GM12878 (cell line): ENCODE data around the gene CXADR. TPM values are rescaled to one million over a fixed set of nuclear protein-coding genes. Genes with fewer than 3 reads are reported as not detected.
"Not testable (repeated sequence)": the region's sequence is repeated elsewhere in the genome, so short reads cannot be mapped to it uniquely, and the experiment has no call there.

ENCODE experiments used
- ATAC-seq: fragments of 200-7000 bp; cut with Tn5 transposase; 3 replicates; pipeline ENCODE4 v1.9.1; 2020; ENCODE audit warnings: mild to moderate bottlenecking, moderate library complexity
- BruUV-seq: library from RNA; stranded (reverse); fragments of 400-500 nt; replicated peaks from 2 replicates; lab custom pipeline; 2021; lab: Mats Ljungman, UMichigan
- CTCF ChIA-PET: fragments of 300-600 bp; sonication (Branson Sonifier 250); formaldehyde crosslinking; extraction: SDS; loops from one replicate; lab custom pipeline; 2021; ENCODE audit warnings: inconsistent platforms; lab: Yijun Ruan, JAX
- POLR2A ChIA-PET: fragments of 350-600 bp; formaldehyde crosslinking; extraction: SDS; loops from one replicate; lab custom pipeline; 2021; ENCODE audit warnings: inconsistent platforms; lab: Charles Lee
- RAD21 ChIA-PET: fragments of 300-600 bp; sonication (Branson Sonifier 250); formaldehyde crosslinking; loops from one replicate; lab custom pipeline; 2023; ENCODE audit warnings: antibody characterized with exemption; ENCODE audit not compliant: unreplicated experiment; lab: Charles Lee
- SMC1A ChIA-PET: fragments of 300-600 bp; sonication (Branson Sonifier 250); formaldehyde crosslinking; loops from one replicate; lab custom pipeline; 2023; ENCODE audit not compliant: unreplicated experiment, uncharacterized antibody; lab: Charles Lee
- DNase-seq: peaks from one replicate; pipeline ENCODE4 v3.0.0-alpha.2; 2011; ENCODE audit warnings: low read depth, low spot score
- FAIRE-seq: peaks from 3 replicates; lab custom pipeline; 2011; peaks lifted over from hg19 to GRCh38; lab: Jason Lieb, UNC
- H2AFZ ChIP-seq: 2 replicates; pipeline ENCODE4 v1.6.0; 2011; ENCODE audit warnings: low read depth, low read length, control low read depth; ENCODE audit not compliant: control insufficient read depth
- H3K27ac ChIP-seq: 2 replicates; pipeline ENCODE4 v1.5.1; 2011; ENCODE audit warnings: control low read depth; ENCODE audit not compliant: control insufficient read depth, insufficient read depth
- H3K27me3 ChIP-seq, 2 experiments: replicated peaks in 1 of 2; 2 replicates each; pipeline versions ENCODE4 v1.6.0 to v1.6.1; 2011; ENCODE audit warnings: low read length in 1 of 2; ENCODE audit not compliant: control insufficient read depth in 2 of 2, insufficient read depth in 2 of 2
- H3K36me3 ChIP-seq, 2 experiments: 2 replicates each; pipeline ENCODE4 v1.5.1; 2011; ENCODE audit warnings: low read length in 1 of 2; ENCODE audit not compliant: control insufficient read depth in 2 of 2, insufficient read depth in 2 of 2
- H3K4me1 ChIP-seq: 2 replicates; pipeline ENCODE4 v1.6.1; 2011; ENCODE audit warnings: mild to moderate bottlenecking, low read length, moderate library complexity, mixed read lengths; ENCODE audit not compliant: control insufficient read depth, insufficient read depth
- H3K4me2 ChIP-seq: 2 replicates; pipeline ENCODE4 v1.6.0; 2011; ENCODE audit warnings: control low read depth; ENCODE audit not compliant: control insufficient read depth, insufficient read depth
- H3K4me3 ChIP-seq: fragments of 200-600 bp; sonication (generic); 2 replicates; pipeline ENCODE4 v1.5.1; 2016
- H3K79me2 ChIP-seq: 2 replicates; pipeline ENCODE4 v1.6.0; 2011; ENCODE audit warnings: low read length; ENCODE audit not compliant: control insufficient read depth, insufficient read depth
- H3K9ac ChIP-seq: 2 replicates; pipeline ENCODE4 v1.8.0; 2011; ENCODE audit warnings: low read length, control low read depth, mixed read lengths; ENCODE audit not compliant: control insufficient read depth, insufficient read depth
- H3K9me3 ChIP-seq: replicated peaks from 3 replicates; pipeline ENCODE4 v1.5.1; 2011; ENCODE audit warnings: mild to moderate bottlenecking, low read length; ENCODE audit not compliant: control insufficient read depth, insufficient read depth
- H4K20me1 ChIP-seq: 2 replicates; pipeline ENCODE4 v1.6.0; 2011; ENCODE audit not compliant: control insufficient read depth, insufficient read depth
- CEBPB ChIP-seq, 2 experiments: fragments of 150-350 bp in 1 of 2; IDR thresholded peaks; 2 replicates each; pipeline ENCODE4 v1.6.1; 2012 to 2014; ENCODE audit warnings: low read depth in 2 of 2, low read length in 2 of 2, borderline replicate concordance in 1 of 2, inconsistent platforms in 1 of 2
- SPI1 ChIP-seq: IDR thresholded peaks from 2 replicates; pipeline ENCODE4 v1.6.1; 2011; ENCODE audit warnings: low read depth, mild to moderate bottlenecking, low read length, moderate library complexity, borderline replicate concordance; ENCODE audit not compliant: insufficient read depth
- WGBS: methylation state at CpG from one replicate; pipeline ENCODE4 v1.1.6; 2016; ENCODE audit warnings: low lambda C conversion rate; ENCODE audit not compliant: insufficient replicate concordance, insufficient coverage; ENCODE audit errors: missing lambda C conversion rate; 5-methylcytosine and 5-hydroxymethylcytosine counted together
- in situ Hi-C: fragments of 300-500 bp; cut with MboI; formaldehyde crosslinking; loops from 9 replicates; pipeline ENCODE4 v1.14.3; 2018; ENCODE audit warnings: mixed read lengths
- intact Hi-C: fragments of 100-400 bp; cut with micrococcal nuclease; formaldehyde crosslinking; loops from one replicate; pipeline ENCODE4 v1.14.2; 2022; ENCODE audit not compliant: unreplicated experiment
- polyA plus RNA-seq, 11 experiments: library from polyadenylated mRNA; depleted of rRNA in 4 of 11; unstranded in 6 of 11; stranded (reverse) in 5 of 11; fragments of >200 nt; fragmentation: Nextera tagmentation in 4 of 11; fragmentation: Illumina TruSeq in 1 of 11; extraction: Ambion mirVana in 4 of 11; extraction: Trizol in 1 of 11; gene quantifications; 1 replicate in 1 of 11; 2 replicates in 10 of 11; pipeline versions ENCODE4 v1.2.1 to v1.2.3, GENCODE V29; 2011 to 2016; ENCODE audit warnings: inconsistent platforms in 2 of 11, missing spikeins in 2 of 11, low read depth in 1 of 11
- total RNA-seq, 4 experiments: library from RNA; depleted of rRNA in 3 of 4; stranded (reverse); fragments of >200 nt in 3 of 4; fragmentation: Illumina TruSeq in 1 of 4; extraction: Trizol in 1 of 4; gene quantifications; 2 replicates each; pipeline versions ENCODE4 v1.2.1 to v1.2.3, GENCODE V29; 2013 to 2021

CXADR gene
- total and polyA plus RNA-seq, 10 of the 15 experiments (the other 5 are each of a cell fraction or from before 2014, with no cell fraction given), result 0.01 to 0.64 (median 0.13) TPM

DNA sequence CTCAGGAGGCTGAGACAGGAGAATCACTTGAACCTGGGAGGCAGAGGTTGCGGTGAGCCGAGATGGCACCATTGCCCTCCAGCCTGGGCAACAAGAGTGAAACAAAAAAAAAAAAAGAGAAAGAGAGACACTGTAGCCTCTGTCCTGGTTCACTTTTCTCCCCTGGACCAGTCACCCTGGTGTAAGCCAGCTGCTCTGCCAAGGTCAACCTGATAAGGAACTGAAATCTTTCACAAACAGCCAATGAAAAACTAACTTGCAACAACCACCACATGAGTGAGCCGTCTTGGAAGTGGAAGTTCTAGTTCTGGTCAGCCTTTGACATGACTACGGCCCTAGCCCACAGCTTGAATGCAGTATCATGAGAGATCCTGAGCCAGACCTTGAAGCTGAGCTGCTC is 36.8 kb upstream of the CXADR start:
- SMC1A ChIA-PET, result no interaction called here
- no peaks in the 10 kb centered on the region for H3K79me2 ChIP-seq
- BruUV-seq, result no TSS peak
- POLR2A ChIA-PET, result no interaction called here
- intact Hi-C loops (no loop called here), in situ Hi-C loops (no loop called here)
- H3K4me1 ChIP-seq, result no peaks in the 10 kb centered on the region
- H3K9me3 ChIP-seq, result no peaks in the 10 kb centered on the region
- WGBS, result 61% methylated on average over 4 of the region's 4 CpGs
- H3K27ac ChIP-seq, result no peak overlapping the region
- no peaks in the 10 kb centered on the region for H3K36me3 ChIP-seq
- no peak overlapping the region for H3K9ac ChIP-seq
- CTCF ChIA-PET, result interaction anchor here (1.0 kb wide), 1 partner anchor 110 kb away, joined by 4 read pairs; no protein-coding TSS in a partner anchor
- no peaks in the 10 kb centered on the region for H3K27me3 ChIP-seq
- FAIRE-seq, result no peak
- no peak overlapping the region for H3K4me2 ChIP-seq
- TF ChIP-seq SPI1 (peak; percentile 45; the same call in 1 of the 2 replicates), CEBPB (IDR thresholded peaks at IDR 0.05; ENCODE audit: borderline replicate concordance in 1 of 2, low read depth in 2 of 2, low read length in 2 of 2) (no peak)
- no peak overlapping the region for H3K4me3 ChIP-seq
- DNase-seq, result no peak
- H4K20me1 ChIP-seq, result no peaks in the 10 kb centered on the region
- no peak overlapping the region for H2AFZ ChIP-seq
- no peak for ATAC-seq
- RAD21 ChIA-PET, result no interaction called here

DNA sequence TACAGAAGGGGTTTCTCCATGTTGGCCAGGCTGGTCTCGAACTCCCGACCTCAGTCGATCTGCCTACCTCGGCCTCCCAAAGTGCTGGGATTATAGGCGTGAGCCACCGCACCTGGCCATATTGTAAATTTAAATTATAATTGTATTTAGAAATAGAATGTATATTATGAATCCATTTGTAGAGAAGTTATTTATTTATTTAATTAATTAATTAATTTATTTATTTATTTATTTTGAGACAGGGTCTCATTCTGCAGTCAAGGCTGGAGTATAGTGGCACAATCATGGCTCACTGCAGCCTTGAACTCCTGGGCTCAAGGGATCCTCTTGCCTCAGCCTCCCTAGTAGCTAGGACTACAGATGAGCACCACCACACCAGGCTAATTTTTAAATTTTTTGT is 34.7 kb upstream of the CXADR start:
- H3K27ac ChIP-seq, FAIRE-seq, ATAC-seq, in situ Hi-C loops, H3K4me2 ChIP-seq, H3K4me3 ChIP-seq, H3K79me2 ChIP-seq, H3K9me3 ChIP-seq, H4K20me1 ChIP-seq, intact Hi-C loops, BruUV-seq, H3K36me3 ChIP-seq, DNase-seq, H3K27me3 ChIP-seq, H2AFZ ChIP-seq, SMC1A ChIA-PET, H3K9ac ChIP-seq, RAD21 ChIA-PET, CTCF ChIA-PET, H3K4me1 ChIP-seq: not testable (repeated sequence)
- POLR2A ChIA-PET, result interaction anchor here (0.7 kb wide), 1 partner anchor 884 kb away, joined by 3 read pairs; no protein-coding TSS in a partner anchor
- WGBS, result 53% methylated on average over 6 of the region's 6 CpGs
